ENCODE data around the gene ZDHHC14. TPM values are rescaled to one million over a fixed set of nuclear protein-coding genes. Genes with fewer than 3 reads are reported as not detected.

Gene ZDHHC14
- total and polyA plus RNA-seq, 7 donors = 2.4 to 12.6 (median 9.6) TPM

DNA sequence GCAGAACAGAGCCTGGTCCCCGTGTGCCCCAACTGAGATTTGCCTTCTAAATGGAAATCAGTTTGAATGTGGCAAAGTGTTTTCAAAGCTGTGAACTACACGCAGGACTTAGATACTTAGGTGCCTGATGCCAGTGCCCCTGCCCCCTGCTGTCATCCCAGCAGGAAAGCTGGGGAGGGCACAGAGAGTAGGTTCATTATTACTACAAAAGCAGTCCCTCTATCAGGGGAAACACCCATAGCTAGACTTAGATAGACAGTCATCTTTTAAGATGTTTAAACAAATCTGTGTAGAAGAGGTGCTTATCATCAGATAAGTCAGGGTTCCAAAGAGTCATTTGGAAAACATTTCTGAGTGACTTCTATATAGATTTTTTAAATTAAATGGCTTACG lies 287.0 kb downstream of the ZDHHC14 start:
- 87 to 88% methylated on average over 3 of the region's 3 CpGs for WGBS, 2 donors
- H3K27ac ChIP-seq = no peak overlapping the region
- intact Hi-C loops (cut with DNase I) = no loop called here
- no peak for TF ChIP-seq POLR2A (IDR thresholded peaks at IDR 0.05)
- TF ChIP-seq CTCF (IDR thresholded peaks at IDR 0.05) = no peak
- TF ChIP-seq POLR2AphosphoS5 (IDR thresholded peaks at IDR 0.05) = no peak
- TF ChIP-seq EP300 (IDR thresholded peaks at IDR 0.05) = no peak
- no peak for DNase-seq
- H3K4me1 ChIP-seq = peaks cover 0 to 23% (median 19%) of the 10 kb centered on the region in 4 donors
- H3K4me3 ChIP-seq = no peak overlapping the region
- no peaks in the 10 kb centered on the region for H3K9me3 ChIP-seq
- H3K27me3 ChIP-seq = no peaks in the 10 kb centered on the region
- no peaks in the 10 kb centered on the region for H3K36me3 ChIP-seq

- Histone ChIP-seq H3K4me1 (peaks cover 0 to 23% (median 19%) of the 10 kb centered on the region in 4 donors), H3K36me3 (no peaks in the 10 kb centered on the region), H3K4me3 (no peak overlapping the region), H3K27ac (peak overlapping the region in 2 of 4 donors; percentile 64 to 79), H3K9me3 (no peaks in the 10 kb centered on the region), H3K27me3 (no peaks in the 10 kb centered on the region)
- 88 to 92% methylated on average over 2 of the region's 2 CpGs for WGBS, 2 donors
- intact Hi-C loops (cut with DNase I) = no loop called here
- TF ChIP-seq POLR2A (IDR thresholded peaks at IDR 0.05) = no peak
- TF ChIP-seq CTCF (IDR thresholded peaks at IDR 0.05) = no peak
- TF ChIP-seq EP300 (IDR thresholded peaks at IDR 0.05) = no peak
- no peak for TF ChIP-seq POLR2AphosphoS5 (IDR thresholded peaks at IDR 0.05)
- no peak for DNase-seq
These were observed 287.7 kb downstream of the ZDHHC14 start for GRCh38 chr6:157668713-157669112.

- Histone ChIP-seq H3K27me3 (no peaks in the 10 kb centered on the region), H3K27ac (peak overlapping the region; percentile 60 to 79 (median 65)), H3K4me1 (peaks cover 0 to 23% (median 19%) of the 10 kb centered on the region in 4 donors), H3K4me3 (no peak overlapping the region), H3K36me3 (no peaks in the 10 kb centered on the region), H3K9me3 (no peaks in the 10 kb centered on the region)
- TF ChIP-seq POLR2A (IDR thresholded peaks at IDR 0.05) (no peak), POLR2AphosphoS5 (IDR thresholded peaks at IDR 0.05) (no peak), CTCF (IDR thresholded peaks at IDR 0.05) (no peak), EP300 (IDR thresholded peaks at IDR 0.05) (no peak)
- DNase-seq = peak; percentile 53
- intact Hi-C loops (cut with DNase I) = no loop called here
- 66 to 74% methylated on average over 3 of the region's 3 CpGs for WGBS, 2 donors
These were observed 288.3 kb downstream of the ZDHHC14 start for GRCh38 chr6:157669323-157669722.

GRCh38 chr6:157669747-157670216 lies 288.8 kb downstream of the ZDHHC14 start:
- H3K36me3 ChIP-seq = no peaks in the 10 kb centered on the region
- peak; percentile 93 for DNase-seq
- 17 to 34% methylated on average over 14 of the region's 14 CpGs for WGBS, 2 donors
- TF ChIP-seq POLR2A (IDR thresholded peaks at IDR 0.05) (no peak), CTCF (IDR thresholded peaks at IDR 0.05) (peak in 3 of 4 experiments; percentile 6 to 24 (median 15)), POLR2AphosphoS5 (IDR thresholded peaks at IDR 0.05) (peak in 3 of 4 donors; percentile 8 to 36 (median 8)), EP300 (IDR thresholded peaks at IDR 0.05) (no peak)
- no peak overlapping the region for H3K4me3 ChIP-seq
- intact Hi-C loops (cut with DNase I) = no loop called here
- H3K27me3 ChIP-seq = no peaks in the 10 kb centered on the region
- peak overlapping the region; percentile 60 to 79 (median 65) for H3K27ac ChIP-seq
- H3K9me3 ChIP-seq = no peaks in the 10 kb centered on the region
- H3K4me1 ChIP-seq = peaks cover 0 to 23% (median 19%) of the 10 kb centered on the region in 4 donors
